Measurements from ENCODE around the gene MRPS15.
A peak's percentile ranks its signal among the peaks of the same experiment; 100 is the strongest.

The MRPS15 gene

DNA sequence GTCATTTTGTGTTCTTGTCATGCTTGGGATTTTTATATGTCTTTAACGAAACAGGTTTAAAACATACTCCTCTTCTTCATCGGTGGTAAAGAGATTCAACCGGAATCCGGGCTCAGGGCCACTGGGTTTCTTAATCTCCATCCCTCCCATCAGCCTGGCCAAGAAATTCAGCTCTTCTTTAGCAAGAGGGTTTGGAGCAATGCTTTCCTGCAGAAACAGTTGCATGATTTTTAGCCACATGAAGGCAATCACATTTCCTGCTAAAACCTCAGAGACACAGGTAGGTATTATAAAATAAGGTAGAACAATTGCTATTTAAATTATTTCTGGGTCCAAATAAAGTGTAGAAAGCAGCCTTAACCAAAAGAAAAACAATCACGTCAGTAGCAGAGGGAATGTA, 43.8 kb downstream of the MRPS15 start:
- DNase-seq (ENCODE audit: low read depth, low spot score): no peak

DNA sequence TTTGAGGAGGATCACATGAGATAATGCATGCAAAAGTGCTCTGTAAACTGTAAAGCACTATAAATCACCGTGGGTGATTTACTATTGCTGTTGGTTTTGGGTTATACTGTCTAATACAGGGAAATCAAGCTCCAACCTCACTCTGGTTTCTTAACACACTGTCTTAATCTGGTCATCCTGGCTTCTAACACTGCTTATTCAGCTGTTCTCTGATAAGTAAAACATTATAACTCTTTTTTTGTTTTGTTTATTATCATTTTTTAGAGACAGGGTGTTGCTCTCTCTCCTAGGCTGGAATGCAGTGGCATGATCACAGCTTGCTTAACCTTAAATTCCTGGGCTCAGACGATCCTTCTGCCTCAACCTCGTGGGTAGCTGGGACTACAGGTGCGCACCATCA, 44.6 kb downstream of the MRPS15 start:
- DNase-seq (ENCODE audit: low read depth, low spot score): no peak

DNA sequence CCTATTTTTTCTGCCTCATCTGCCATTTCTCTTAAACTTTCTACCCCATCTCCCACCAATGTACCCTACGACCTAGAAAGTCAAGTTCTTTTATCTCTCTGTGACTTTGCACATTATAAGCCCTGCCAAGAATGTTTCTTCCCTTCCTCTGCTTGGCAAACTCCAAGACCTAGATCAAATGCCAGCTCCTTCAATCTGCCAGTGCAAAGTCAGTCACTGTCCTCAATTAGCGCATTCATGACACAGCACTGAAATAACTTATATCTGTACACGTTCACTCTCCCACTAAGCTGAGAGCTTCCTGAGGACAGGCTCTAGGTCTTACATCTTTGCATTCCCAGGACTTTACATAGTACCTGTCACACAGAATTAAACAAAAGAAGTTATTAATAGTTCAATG, 45.0 kb downstream of the MRPS15 start:
- DNase-seq (ENCODE audit: low read depth, low spot score): no peak

DNA sequence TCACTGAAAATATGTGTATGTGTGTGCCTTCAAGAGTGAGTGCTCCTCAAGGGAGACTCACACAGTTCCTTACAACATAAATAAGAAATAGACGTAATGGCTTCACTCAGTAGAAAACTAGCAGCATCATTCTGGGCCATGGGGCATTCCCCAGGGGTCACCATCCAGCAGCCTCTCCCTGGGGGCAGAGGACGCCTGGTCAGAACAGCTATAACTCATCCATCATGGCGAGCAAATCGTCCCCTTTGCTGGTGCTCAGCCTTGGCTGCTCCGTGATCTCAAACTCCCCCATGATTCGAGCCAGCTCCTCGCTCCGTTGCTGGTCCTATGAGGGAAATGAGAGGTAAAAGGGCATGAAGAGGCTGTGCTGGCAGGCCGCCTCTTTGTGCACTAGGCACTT, 46.3 kb downstream of the MRPS15 start:
- no peak for DNase-seq (ENCODE audit: low read depth, low spot score)

GRCh38 chr1:36415661-36416326, 48.4 kb downstream of the MRPS15 start:
- no peak for DNase-seq (ENCODE audit: low read depth, low spot score)

GRCh38 chr1:36414384-36414783, 49.8 kb downstream of the MRPS15 start:
- no peak for DNase-seq (ENCODE audit: low read depth, low spot score)

GRCh38 chr1:36411674-36412648, 52.2 kb downstream of the MRPS15 start:
- peak; percentile 41 for DNase-seq (ENCODE audit: low read depth, low spot score)

- DNase-seq (ENCODE audit: low read depth, low spot score): no peak
These were observed 55.7 kb downstream of the MRPS15 start for GRCh38 chr1:36408479-36408878.

- DNase-seq (ENCODE audit: low read depth, low spot score): no peak
These were observed 57.7 kb downstream of the MRPS15 start for GRCh38 chr1:36406440-36406839.
